Skeletal muscle tissue (tissue), 4 donors: ENCODE data around the gene SULT2B1. TPM values are rescaled to one million over a fixed set of nuclear protein-coding genes. Genes with fewer than 3 reads are reported as not detected.
"Not testable (repeated sequence)": the region's sequence is repeated elsewhere in the genome, so short reads cannot be mapped to it uniquely, and the experiment has no call there.

Experiments
- H3K27ac ChIP-seq: one replicate; pipeline ENCODE4 v1.7.0; 2013; ENCODE audit warnings: mild to moderate bottlenecking, low read depth, low read length, inconsistent platforms
- H3K27me3 ChIP-seq, 3 donors: one replicate each; pipeline ENCODE4 v1.7.0; 2013; ENCODE audit warnings: low read length in 3 of 3; ENCODE audit not compliant: control insufficient read depth in 3 of 3, insufficient read depth in 3 of 3
- H3K36me3 ChIP-seq, 3 donors: one replicate each; pipeline ENCODE4 v1.7.0; 2013; ENCODE audit warnings: low read length in 3 of 3; ENCODE audit not compliant: control insufficient read depth in 3 of 3, insufficient read depth in 3 of 3
- H3K4me1 ChIP-seq, 3 donors: one replicate each; pipeline ENCODE4 v1.7.0; 2013; ENCODE audit warnings: low read length in 3 of 3, mild to moderate bottlenecking in 3 of 3; ENCODE audit not compliant: control insufficient read depth in 3 of 3, insufficient read depth in 3 of 3
- H3K4me3 ChIP-seq, 3 donors: one replicate each; pipeline ENCODE4 v1.7.0; 2013; ENCODE audit warnings: low read length in 3 of 3
- H3K9ac ChIP-seq, 3 donors: one replicate each; pipeline ENCODE4 v1.7.0; 2013; ENCODE audit warnings: low read length in 3 of 3, mild to moderate bottlenecking in 3 of 3, moderate library complexity in 2 of 3, low read depth in 1 of 3
- H3K9me3 ChIP-seq, 3 donors: one replicate each; pipeline ENCODE4 v1.7.0; 2013; ENCODE audit warnings: low read length in 3 of 3; ENCODE audit not compliant: control insufficient read depth in 3 of 3
- total RNA-seq: library from RNA; depleted of rRNA; stranded (reverse); fragments of >200 nt; gene quantifications from one replicate; pipeline ENCODE4 v1.2.3, GENCODE V29; 2014
- donor health status: Osteomylitis.

The SULT2B1 gene
- total RNA-seq, 1 donor from 2014 or later: not detected

DNA sequence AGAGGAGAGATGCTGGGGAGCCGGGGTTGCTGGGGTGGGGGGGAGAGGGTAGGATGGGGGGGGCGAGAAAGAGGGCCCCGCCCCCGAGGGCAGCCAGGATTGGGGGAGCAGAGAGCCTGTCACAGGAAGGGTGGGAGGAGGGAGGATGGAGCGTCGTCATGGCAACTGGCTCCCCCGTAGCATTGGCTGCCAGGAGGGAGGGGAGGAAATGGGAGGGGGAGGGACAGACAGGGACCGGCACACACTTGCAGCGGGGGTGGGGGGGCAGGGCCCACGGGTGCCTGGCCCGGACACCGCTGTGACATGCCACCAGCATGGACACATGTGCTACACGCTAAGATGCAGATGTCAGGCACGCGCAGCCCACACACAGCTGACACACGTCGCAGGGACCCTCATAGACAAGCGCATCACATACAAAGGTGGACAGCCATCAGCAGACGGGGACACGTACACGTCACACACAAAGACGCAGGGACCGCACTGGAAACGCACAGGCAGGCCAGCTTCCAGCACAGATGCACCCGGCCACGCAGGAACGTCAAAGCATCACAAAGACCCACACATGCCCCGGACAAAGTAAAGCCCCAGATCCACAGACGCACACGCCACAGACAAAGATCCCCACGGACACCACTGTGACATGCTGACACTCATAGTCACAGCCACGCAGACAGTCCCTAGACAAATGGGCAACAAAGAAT, 40.0 kb upstream of the SULT2B1 start, which contains the start of gene LMTK3:
LMTK3 (minus strand) TSS at position 36 of the 704 bp plus-strand sequence. CDS start 259 bp downstream, outside the sequence.
- H3K9ac ChIP-seq: no peak within 1 kb of the TSS
- peak within 1 kb of the TSS in 2 of 3 donors; percentile 30 to 35 for H3K4me3 ChIP-seq
- H3K27ac ChIP-seq: no peak within 1 kb of the TSS
- H3K4me1 ChIP-seq: peaks cover 8 to 9% (median 9%) of the 10 kb centered on the region in 3 donors
- peaks cover 20 to 34% (median 21%) of the 10 kb centered on the region in 3 donors for H3K27me3 ChIP-seq
- no peaks in the 10 kb centered on the region for H3K36me3 ChIP-seq
- no peaks in the 10 kb centered on the region for H3K9me3 ChIP-seq

GRCh38 chr19:48512504-48513288, 39.3 kb upstream of the SULT2B1 start:
- peaks cover 8 to 9% (median 9%) of the 10 kb centered on the region in 3 donors for H3K4me1 ChIP-seq
- peaks cover 20 to 34% (median 21%) of the 10 kb centered on the region in 3 donors for H3K27me3 ChIP-seq
- no peak overlapping the region for H3K9ac ChIP-seq
- H3K4me3 ChIP-seq: peak overlapping the region in 1 of 3 donors; percentile 60
- H3K36me3 ChIP-seq: no peaks in the 10 kb centered on the region
- H3K27ac ChIP-seq: no peak overlapping the region
- no peaks in the 10 kb centered on the region for H3K9me3 ChIP-seq

- Histone ChIP-seq H3K27me3 (peaks cover 20 to 34% (median 21%) of the 10 kb centered on the region in 3 donors), H3K4me3 (peak overlapping the region; percentile 59 to 70 (median 60)), H3K9me3 (no peaks in the 10 kb centered on the region), H3K4me1 (peaks cover 8 to 13% (median 9%) of the 10 kb centered on the region in 3 donors), H3K27ac (no peak overlapping the region), H3K36me3 (no peaks in the 10 kb centered on the region), H3K9ac (peak overlapping the region in 2 of 3 donors; percentile 57 to 64)
These were observed 38.5 kb upstream of the SULT2B1 start for GRCh38 chr19:48513289-48514122.

DNA sequence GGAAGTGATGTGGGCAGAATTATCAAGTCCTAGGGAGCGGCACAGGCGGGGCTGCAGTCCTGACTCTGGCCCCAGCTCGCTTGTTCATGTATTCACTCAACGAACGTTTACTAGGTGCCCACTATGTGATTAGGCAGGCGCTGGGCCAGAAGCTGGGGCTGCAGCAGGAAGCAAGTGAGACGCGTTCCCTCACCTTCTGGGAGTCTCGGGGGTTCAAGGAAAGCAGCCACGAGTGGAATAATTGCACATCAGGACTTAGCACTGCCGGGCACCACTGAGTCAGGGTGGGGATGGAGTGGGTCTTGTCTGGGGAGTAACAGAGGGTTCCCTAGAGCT, 37.9 kb upstream of the SULT2B1 start:
- Histone ChIP-seq H3K9ac (peak overlapping the region in 1 of 3 donors; percentile 64), H3K27me3 (peaks cover 20 to 34% (median 21%) of the 10 kb centered on the region in 3 donors), H3K27ac (no peak overlapping the region), H3K4me3 (peak overlapping the region in 2 of 3 donors; percentile 59 to 60), H3K4me1 (peaks cover 8 to 13% (median 9%) of the 10 kb centered on the region in 3 donors), H3K36me3 (no peaks in the 10 kb centered on the region), H3K9me3 (no peaks in the 10 kb centered on the region)

GRCh38 chr19:48516536-48516935, 35.4 kb upstream of the SULT2B1 start:
- Histone ChIP-seq H3K9me3 (no peaks in the 10 kb centered on the region), H3K27me3 (peaks cover 14 to 19% (median 18%) of the 10 kb centered on the region in 3 donors), H3K27ac (no peak overlapping the region), H3K4me3 (no peak overlapping the region), H3K4me1 (peaks cover 4 to 9% (median 5%) of the 10 kb centered on the region in 3 donors), H3K9ac (no peak overlapping the region), H3K36me3 (no peaks in the 10 kb centered on the region)

GRCh38 chr19:48518207-48518606, 33.8 kb upstream of the SULT2B1 start:
- H3K27me3 ChIP-seq: peaks cover 4 to 5% (median 5%) of the 10 kb centered on the region in 3 donors
- H3K27ac ChIP-seq: no peak overlapping the region
- H3K36me3 ChIP-seq: no peaks in the 10 kb centered on the region
- H3K4me3 ChIP-seq: no peak overlapping the region
- no peaks in the 10 kb centered on the region for H3K9me3 ChIP-seq
- peaks cover 4 to 9% (median 4%) of the 10 kb centered on the region in 3 donors for H3K4me1 ChIP-seq
- no peak overlapping the region for H3K9ac ChIP-seq

- not testable (repeated sequence) for H3K9me3 ChIP-seq, H3K27me3 ChIP-seq, H3K4me1 ChIP-seq, H3K27ac ChIP-seq, H3K9ac ChIP-seq, H3K36me3 ChIP-seq, H3K4me3 ChIP-seq
These were observed 32.5 kb upstream of the SULT2B1 start for GRCh38 chr19:48519426-48519825.

DNA sequence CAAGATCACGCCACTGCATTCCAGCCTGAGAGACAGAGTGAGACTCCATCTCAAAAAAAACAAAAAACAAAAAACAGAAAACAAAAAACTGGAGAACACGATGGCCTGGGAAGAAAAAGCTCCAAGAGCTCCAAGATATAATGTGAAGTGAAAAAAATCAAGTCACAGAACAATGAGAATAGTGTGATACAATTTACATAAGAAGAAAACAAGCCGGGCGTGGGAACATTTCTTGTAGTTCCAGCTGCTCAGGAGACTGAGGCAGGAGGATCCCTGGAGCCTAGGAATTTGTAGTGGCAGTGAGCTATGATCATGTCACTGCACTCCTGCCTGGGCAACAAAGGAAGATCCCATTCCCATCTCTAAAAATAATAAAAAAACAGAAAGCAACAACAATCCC, 31.8 kb upstream of the SULT2B1 start:
- H3K4me1 ChIP-seq: peaks cover 0 to 4% (median 0%) of the 10 kb centered on the region in 3 donors
- no peaks in the 10 kb centered on the region for H3K36me3 ChIP-seq
- no peak overlapping the region for H3K27ac ChIP-seq
- H3K9ac ChIP-seq: no peak overlapping the region
- no peak overlapping the region for H3K4me3 ChIP-seq
- H3K27me3 ChIP-seq: no peaks in the 10 kb centered on the region
- H3K9me3 ChIP-seq: peaks cover 4 to 7% (median 5%) of the 10 kb centered on the region in 3 donors

GRCh38 chr19:48524221-48524620, 27.8 kb upstream of the SULT2B1 start:
- Histone ChIP-seq H3K27ac (no peak overlapping the region), H3K9me3 (peaks cover 7 to 12% (median 10%) of the 10 kb centered on the region in 3 donors)

More at GRCh38 chr19:48524221-48524620, 27.8 kb upstream of the SULT2B1 start:
- Histone ChIP-seq H3K36me3 (no peaks in the 10 kb centered on the region), H3K9ac (no peak overlapping the region), H3K27me3 (no peaks in the 10 kb centered on the region), H3K4me1 (no peaks in the 10 kb centered on the region), H3K4me3 (no peak overlapping the region)
